Measurements from ENCODE around the gene INMT.

The INMT gene

DNA sequence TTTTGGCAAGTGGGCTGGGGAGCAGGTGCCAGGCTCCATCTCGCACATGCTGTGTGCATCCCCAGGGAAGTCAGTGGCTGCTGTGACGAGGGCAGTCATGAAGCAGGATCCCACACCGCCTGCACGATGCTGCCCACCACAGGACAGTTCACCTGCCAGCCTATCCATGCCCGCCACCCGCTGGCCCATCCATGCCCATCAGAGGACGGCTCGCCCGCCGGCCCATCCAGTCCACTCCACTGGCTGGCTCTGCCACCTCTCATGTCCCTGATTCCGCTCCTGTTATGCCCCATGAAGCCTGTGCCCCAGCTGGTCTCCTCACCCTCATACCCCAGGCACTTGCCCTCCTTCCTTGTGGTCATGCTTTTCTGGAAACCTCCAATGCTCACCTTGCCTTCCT lies 18.2 kb upstream of the INMT start:
- Histone ChIP-seq H3K4me1 (ENCODE audit: control insufficient read depth, insufficient read depth, low read length) (no peaks in the 10 kb centered on the region), H3K9me3 (ENCODE audit: control insufficient read depth, insufficient read depth, low read depth, low read length) (no peaks in the 10 kb centered on the region), H3K4me3 (ENCODE audit: low read depth, low read length) (no peak overlapping the region), H3K27ac (ENCODE audit: extremely low read depth, low read depth, low read length) (no peak overlapping the region), H3K36me3 (ENCODE audit: control insufficient read depth in 2 of 2, insufficient read depth in 1 of 2, low read length in 2 of 2) (no peaks in the 10 kb centered on the region)
- CTCF ChIA-PET = interaction anchor here (0.6 kb wide), 1 partner anchor 320 kb away, joined by 3 read pairs; no protein-coding TSS in a partner anchor
- POLR2A ChIA-PET = no interaction called here
- TF ChIP-seq ZNF830 (tag by site-specific recombination; IDR thresholded peaks at IDR 0.05; ENCODE audit: low read depth) (no peak), ZNF670 (tag by site-specific recombination; IDR thresholded peaks at IDR 0.05; ENCODE audit: low read depth) (no peak), ZNF701 (tag by site-specific recombination; IDR thresholded peaks at IDR 0.05) (no peak), YY1 (tag by site-specific recombination; IDR thresholded peaks at IDR 0.05) (no peak), ZNF76 (tag by site-specific recombination; IDR thresholded peaks at IDR 0.05; ENCODE audit: borderline replicate concordance, low read depth) (no peak), SCRT2 (tag by site-specific recombination; IDR thresholded peaks at IDR 0.05) (no peak), REPIN1 (tag by site-specific recombination; IDR thresholded peaks at IDR 0.05; ENCODE audit: low read depth) (no peak), GLI2 (tag by site-specific recombination; IDR thresholded peaks at IDR 0.05; ENCODE audit: borderline replicate concordance, low read depth) (no peak), ZNF776 (tag by site-specific recombination; IDR thresholded peaks at IDR 0.05; ENCODE audit: borderline replicate concordance) (no peak)
- TF ChIP-seq, protein P1, sequence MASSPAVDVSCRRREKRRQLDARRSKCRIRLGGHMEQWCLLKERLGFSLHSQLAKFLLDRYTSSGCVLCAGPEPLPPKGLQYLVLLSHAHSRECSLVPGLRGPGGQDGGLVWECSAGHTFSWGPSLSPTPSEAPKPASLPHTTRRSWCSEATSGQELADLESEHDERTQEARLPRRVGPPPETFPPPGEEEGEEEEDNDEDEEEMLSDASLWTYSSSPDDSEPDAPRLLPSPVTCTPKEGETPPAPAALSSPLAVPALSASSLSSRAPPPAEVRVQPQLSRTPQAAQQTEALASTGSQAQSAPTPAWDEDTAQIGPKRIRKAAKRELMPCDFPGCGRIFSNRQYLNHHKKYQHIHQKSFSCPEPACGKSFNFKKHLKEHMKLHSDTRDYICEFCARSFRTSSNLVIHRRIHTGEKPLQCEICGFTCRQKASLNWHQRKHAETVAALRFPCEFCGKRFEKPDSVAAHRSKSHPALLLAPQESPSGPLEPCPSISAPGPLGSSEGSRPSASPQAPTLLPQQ (tag by site-specific recombination; IDR thresholded peaks at IDR 0.05) = no peak

DNA sequence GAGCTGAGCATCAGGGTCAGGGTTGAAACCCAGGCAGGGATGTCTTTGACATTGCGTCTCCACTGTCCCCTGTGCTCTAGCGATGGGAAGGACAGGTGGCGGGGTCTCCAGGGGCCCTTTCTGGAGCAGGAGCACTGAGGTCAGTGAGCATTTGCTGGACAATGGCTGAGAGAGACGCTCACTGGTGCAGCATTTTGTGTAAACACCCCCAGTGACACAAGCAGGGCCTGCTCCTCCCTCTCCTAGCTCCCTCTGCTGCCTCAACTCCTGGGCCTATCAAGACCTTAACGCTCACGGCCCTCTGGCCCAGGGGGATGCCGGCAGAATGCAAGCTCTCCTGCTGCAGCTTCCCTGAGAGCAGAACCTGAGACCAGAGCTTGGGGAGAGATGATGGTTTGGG lies 17.4 kb upstream of the INMT start:
- H3K9me3 ChIP-seq (ENCODE audit: control insufficient read depth, insufficient read depth, low read depth, low read length) = no peaks in the 10 kb centered on the region
- ChIA-PET POLR2A (no interaction called here), CTCF (interaction anchor here (0.6 kb wide), 1 partner anchor 321 kb away, joined by 3 read pairs; no protein-coding TSS in a partner anchor)
- no peak overlapping the region for H3K27ac ChIP-seq (ENCODE audit: extremely low read depth, low read depth, low read length)
- no peaks in the 10 kb centered on the region for H3K4me1 ChIP-seq (ENCODE audit: control insufficient read depth, insufficient read depth, low read length)
- no peak overlapping the region for H3K4me3 ChIP-seq (ENCODE audit: low read depth, low read length)
- no peaks in the 10 kb centered on the region for H3K36me3 ChIP-seq (ENCODE audit: control insufficient read depth in 2 of 2, insufficient read depth in 1 of 2, low read length in 2 of 2)
- TF ChIP-seq, protein P2, sequence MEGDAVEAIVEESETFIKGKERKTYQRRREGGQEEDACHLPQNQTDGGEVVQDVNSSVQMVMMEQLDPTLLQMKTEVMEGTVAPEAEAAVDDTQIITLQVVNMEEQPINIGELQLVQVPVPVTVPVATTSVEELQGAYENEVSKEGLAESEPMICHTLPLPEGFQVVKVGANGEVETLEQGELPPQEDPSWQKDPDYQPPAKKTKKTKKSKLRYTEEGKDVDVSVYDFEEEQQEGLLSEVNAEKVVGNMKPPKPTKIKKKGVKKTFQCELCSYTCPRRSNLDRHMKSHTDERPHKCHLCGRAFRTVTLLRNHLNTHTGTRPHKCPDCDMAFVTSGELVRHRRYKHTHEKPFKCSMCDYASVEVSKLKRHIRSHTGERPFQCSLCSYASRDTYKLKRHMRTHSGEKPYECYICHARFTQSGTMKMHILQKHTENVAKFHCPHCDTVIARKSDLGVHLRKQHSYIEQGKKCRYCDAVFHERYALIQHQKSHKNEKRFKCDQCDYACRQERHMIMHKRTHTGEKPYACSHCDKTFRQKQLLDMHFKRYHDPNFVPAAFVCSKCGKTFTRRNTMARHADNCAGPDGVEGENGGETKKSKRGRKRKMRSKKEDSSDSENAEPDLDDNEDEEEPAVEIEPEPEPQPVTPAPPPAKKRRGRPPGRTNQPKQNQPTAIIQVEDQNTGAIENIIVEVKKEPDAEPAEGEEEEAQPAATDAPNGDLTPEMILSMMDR (tag by site-specific recombination; IDR thresholded peaks at IDR 0.05) = no peak
- TF ChIP-seq ZNF610 (tag by site-specific recombination; IDR thresholded peaks at IDR 0.05; ENCODE audit: borderline replicate concordance) (no peak), ZNF510 (tag by site-specific recombination; IDR thresholded peaks at IDR 0.05; ENCODE audit: insufficient replicate concordance) (no peak), ZNF600 (tag by site-specific recombination; IDR thresholded peaks at IDR 0.05) (no peak), ZNF202 (tag by site-specific recombination; IDR thresholded peaks at IDR 0.05; ENCODE audit: borderline replicate concordance) (no peak), OVOL3 (tag by site-specific recombination; IDR thresholded peaks at IDR 0.05) (no peak), KLF10 (tag by site-specific recombination; IDR thresholded peaks at IDR 0.05) (no peak), SETDB1 (IDR thresholded peaks at IDR 0.05; ENCODE audit: insufficient read length, low read length) (no peak), ZNF785 (tag by site-specific recombination; IDR thresholded peaks at IDR 0.05) (no peak), ZNF426 (tag by site-specific recombination; IDR thresholded peaks at IDR 0.05) (no peak), ZFP37 (tag by site-specific recombination; IDR thresholded peaks at IDR 0.05) (no peak), ZNF416 (tag by site-specific recombination; IDR thresholded peaks at IDR 0.05) (no peak), ZNF248 (tag by site-specific recombination; IDR thresholded peaks at IDR 0.05) (no peak), ZNF16 (tag by site-specific recombination; IDR thresholded peaks at IDR 0.05; ENCODE audit: low read depth) (no peak), KLF8 (tag by site-specific recombination; IDR thresholded peaks at IDR 0.05) (no peak), ZNF571 (tag by site-specific recombination; IDR thresholded peaks at IDR 0.05) (no peak)
- TF ChIP-seq, protein P3, sequence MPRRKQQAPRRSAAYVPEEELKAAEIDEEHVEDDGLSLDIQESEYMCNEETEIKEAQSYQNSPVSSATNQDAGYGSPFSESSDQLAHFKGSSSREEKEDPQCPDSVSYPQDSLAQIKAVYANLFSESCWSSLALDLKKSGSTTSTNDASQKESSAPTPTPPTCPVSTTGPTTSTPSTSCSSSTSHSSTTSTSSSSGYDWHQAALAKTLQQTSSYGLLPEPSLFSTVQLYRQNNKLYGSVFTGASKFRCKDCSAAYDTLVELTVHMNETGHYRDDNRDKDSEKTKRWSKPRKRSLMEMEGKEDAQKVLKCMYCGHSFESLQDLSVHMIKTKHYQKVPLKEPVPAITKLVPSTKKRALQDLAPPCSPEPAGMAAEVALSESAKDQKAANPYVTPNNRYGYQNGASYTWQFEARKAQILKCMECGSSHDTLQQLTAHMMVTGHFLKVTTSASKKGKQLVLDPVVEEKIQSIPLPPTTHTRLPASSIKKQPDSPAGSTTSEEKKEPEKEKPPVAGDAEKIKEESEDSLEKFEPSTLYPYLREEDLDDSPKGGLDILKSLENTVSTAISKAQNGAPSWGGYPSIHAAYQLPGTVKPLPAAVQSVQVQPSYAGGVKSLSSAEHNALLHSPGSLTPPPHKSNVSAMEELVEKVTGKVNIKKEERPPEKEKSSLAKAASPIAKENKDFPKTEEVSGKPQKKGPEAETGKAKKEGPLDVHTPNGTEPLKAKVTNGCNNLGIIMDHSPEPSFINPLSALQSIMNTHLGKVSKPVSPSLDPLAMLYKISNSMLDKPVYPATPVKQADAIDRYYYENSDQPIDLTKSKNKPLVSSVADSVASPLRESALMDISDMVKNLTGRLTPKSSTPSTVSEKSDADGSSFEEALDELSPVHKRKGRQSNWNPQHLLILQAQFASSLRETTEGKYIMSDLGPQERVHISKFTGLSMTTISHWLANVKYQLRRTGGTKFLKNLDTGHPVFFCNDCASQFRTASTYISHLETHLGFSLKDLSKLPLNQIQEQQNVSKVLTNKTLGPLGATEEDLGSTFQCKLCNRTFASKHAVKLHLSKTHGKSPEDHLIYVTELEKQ (tag by site-specific recombination; IDR thresholded peaks at IDR 0.05; ENCODE audit: borderline replicate concordance) = no peak
- TF ChIP-seq, protein P4, sequence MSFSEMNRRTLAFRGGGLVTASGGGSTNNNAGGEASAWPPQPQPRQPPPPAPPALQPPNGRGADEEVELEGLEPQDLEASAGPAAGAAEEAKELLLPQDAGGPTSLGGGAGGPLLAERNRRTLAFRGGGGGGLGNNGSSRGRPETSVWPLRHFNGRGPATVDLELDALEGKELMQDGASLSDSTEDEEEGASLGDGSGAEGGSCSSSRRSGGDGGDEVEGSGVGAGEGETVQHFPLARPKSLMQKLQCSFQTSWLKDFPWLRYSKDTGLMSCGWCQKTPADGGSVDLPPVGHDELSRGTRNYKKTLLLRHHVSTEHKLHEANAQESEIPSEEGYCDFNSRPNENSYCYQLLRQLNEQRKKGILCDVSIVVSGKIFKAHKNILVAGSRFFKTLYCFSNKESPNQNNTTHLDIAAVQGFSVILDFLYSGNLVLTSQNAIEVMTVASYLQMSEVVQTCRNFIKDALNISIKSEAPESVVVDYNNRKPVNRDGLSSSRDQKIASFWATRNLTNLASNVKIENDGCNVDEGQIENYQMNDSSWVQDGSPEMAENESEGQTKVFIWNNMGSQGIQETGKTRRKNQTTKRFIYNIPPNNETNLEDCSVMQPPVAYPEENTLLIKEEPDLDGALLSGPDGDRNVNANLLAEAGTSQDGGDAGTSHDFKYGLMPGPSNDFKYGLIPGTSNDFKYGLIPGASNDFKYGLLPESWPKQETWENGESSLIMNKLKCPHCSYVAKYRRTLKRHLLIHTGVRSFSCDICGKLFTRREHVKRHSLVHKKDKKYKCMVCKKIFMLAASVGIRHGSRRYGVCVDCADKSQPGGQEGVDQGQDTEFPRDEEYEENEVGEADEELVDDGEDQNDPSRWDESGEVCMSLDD (tag by site-specific recombination; IDR thresholded peaks at IDR 0.05) = no peak

Data from HEK293 (cell line).